Astrocyte (in vitro differentiated cells and primary cell): ENCODE measurements around the gene CELF2. TPM values are rescaled to one million over a fixed set of nuclear protein-coding genes. Genes with fewer than 3 reads are reported as not detected.

Experiments used
- DNase-seq: peaks from one replicate; pipeline ENCODE4 v3.0.0-alpha.2; 2010; ENCODE audit warnings: low read depth
- FAIRE-seq: peaks from 2 replicates; lab custom pipeline; 2011; peaks lifted over from hg19 to GRCh38; lab: Jason Lieb, UNC
- H2AFZ ChIP-seq: 2 replicates; pipeline ENCODE4 v1.6.0; 2012; ENCODE audit warnings: low read depth, low read length, inconsistent platforms
- H3K27ac ChIP-seq: 2 replicates; pipeline ENCODE4 v1.5.1; 2011; ENCODE audit warnings: low read depth, low read length, inconsistent platforms
- H3K27me3 ChIP-seq: 2 replicates; pipeline ENCODE4 v1.6.0; 2011; ENCODE audit warnings: low read length, inconsistent platforms; ENCODE audit not compliant: insufficient read depth
- H3K36me3 ChIP-seq: 2 replicates; pipeline ENCODE4 v1.5.1; 2011; ENCODE audit warnings: low read length, inconsistent platforms; ENCODE audit not compliant: insufficient read depth
- H3K4me1 ChIP-seq: 2 replicates; pipeline ENCODE4 v1.5.1; 2011; ENCODE audit warnings: low read length, inconsistent platforms; ENCODE audit not compliant: insufficient read depth
- H3K4me2 ChIP-seq: 2 replicates; pipeline ENCODE4 v1.6.0; 2012; ENCODE audit warnings: low read length, inconsistent platforms
- H3K4me3 ChIP-seq: 2 replicates; pipeline ENCODE4 v1.5.1; 2011; ENCODE audit warnings: low read depth, mild to moderate bottlenecking, low read length, inconsistent platforms; ENCODE audit not compliant: insufficient read depth
- H3K79me2 ChIP-seq: 2 replicates; pipeline ENCODE4 v1.6.0; 2012; ENCODE audit warnings: mild to moderate bottlenecking, low read length, inconsistent platforms; ENCODE audit not compliant: insufficient read depth
- H3K9ac ChIP-seq: 2 replicates; pipeline ENCODE4 v1.6.0; 2012; ENCODE audit warnings: mild to moderate bottlenecking, low read length, inconsistent platforms
- H3K9me3 ChIP-seq: 2 replicates; pipeline ENCODE4 v1.5.1; 2012; ENCODE audit warnings: low read depth, mild to moderate bottlenecking, low read length, inconsistent platforms; ENCODE audit not compliant: insufficient read depth
- H4K20me1 ChIP-seq: 2 replicates; pipeline ENCODE4 v1.6.0; 2012; ENCODE audit warnings: low read length, inconsistent platforms; ENCODE audit not compliant: insufficient read depth
- H3K27ac Mint-ChIP-seq: one replicate; pipeline ENCODE4 v1.8.0; 2021; ENCODE audit warnings: mild to moderate bottlenecking, mixed read lengths; ENCODE audit not compliant: unreplicated experiment
- H3K27me3 Mint-ChIP-seq: one replicate; pipeline ENCODE4 v1.8.0; 2021; ENCODE audit warnings: low read depth, mixed read lengths; ENCODE audit not compliant: unreplicated experiment
- H3K36me3 Mint-ChIP-seq: one replicate; pipeline ENCODE4 v1.8.0; 2021; ENCODE audit warnings: low read depth, mixed read lengths; ENCODE audit not compliant: unreplicated experiment
- H3K4me1 Mint-ChIP-seq: one replicate; pipeline ENCODE4 v1.8.0; 2021; ENCODE audit warnings: low read depth, mixed read lengths; ENCODE audit not compliant: unreplicated experiment
- H3K4me3 Mint-ChIP-seq: one replicate; pipeline ENCODE4 v1.8.0; 2021; ENCODE audit warnings: mild to moderate bottlenecking, moderate library complexity, mixed read lengths; ENCODE audit not compliant: unreplicated experiment
- H3K9me3 Mint-ChIP-seq: one replicate; pipeline ENCODE4 v1.8.0; 2021; ENCODE audit warnings: mild to moderate bottlenecking, mixed read lengths; ENCODE audit not compliant: unreplicated experiment
- CTCF ChIP-seq: IDR thresholded peaks from 2 replicates; pipeline ENCODE4 v1.5.1; 2011; ENCODE audit warnings: low read depth, mild to moderate bottlenecking, inconsistent platforms, low read length, moderate library complexity; ENCODE audit not compliant: insufficient read depth
- EZH2 ChIP-seq: IDR thresholded peaks from 2 replicates; pipeline ENCODE4 v1.6.1; 2012; ENCODE audit warnings: mild to moderate bottlenecking, low read length, inconsistent platforms; ENCODE audit not compliant: insufficient read depth
- total RNA-seq: library from RNA; stranded (reverse); gene quantifications from 2 replicates; pipeline ENCODE4 v1.2.1, GENCODE V29; 2021

The CELF2 gene
- total RNA-seq, 1 donor from 2014 or later: 76.1 TPM

DNA sequence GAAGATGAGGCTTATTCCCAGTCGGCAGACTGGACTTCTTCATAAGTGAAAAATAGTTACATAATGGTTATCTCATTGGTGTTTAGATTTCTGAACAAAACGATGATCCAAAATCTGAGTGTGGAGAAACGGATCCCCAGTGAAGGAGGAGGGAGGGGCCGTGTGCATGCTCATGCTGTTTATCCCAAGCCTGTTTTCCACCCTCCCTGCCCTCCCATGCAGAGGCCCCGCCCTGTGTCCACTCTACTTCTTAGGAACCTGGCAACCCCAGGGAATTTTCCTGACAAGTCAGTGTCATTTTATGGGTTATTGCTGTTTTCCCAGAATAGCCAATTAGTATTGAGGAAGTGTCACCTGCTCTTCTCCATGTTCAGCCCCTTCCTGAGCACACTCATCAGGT is 174.0 kb downstream of the CELF2 start:
- DNase-seq (no peak), FAIRE-seq (no peak)
- Mint-ChIP-seq H3K4me1 (peaks cover 20% of the 10 kb centered on the region), H3K36me3 (peaks cover 5% of the 10 kb centered on the region), H3K27me3 (no peaks in the 10 kb centered on the region), H3K4me3 (no peak overlapping the region), H3K27ac (no peak overlapping the region), H3K9me3 (no peaks in the 10 kb centered on the region)
- no peaks in the 10 kb centered on the region for H3K36me3 ChIP-seq
- H3K9me3 ChIP-seq: no peaks in the 10 kb centered on the region
- TF ChIP-seq EZH2 (no peak), CTCF (no peak)
- no peak overlapping the region for H3K4me3 ChIP-seq
- H3K9ac ChIP-seq: no peak overlapping the region
- no peak overlapping the region for H3K4me2 ChIP-seq
- no peaks in the 10 kb centered on the region for H3K27me3 ChIP-seq
- H3K27ac ChIP-seq: no peak overlapping the region
- H4K20me1 ChIP-seq: no peaks in the 10 kb centered on the region
- no peaks in the 10 kb centered on the region for H3K4me1 ChIP-seq
- no peak overlapping the region for H2AFZ ChIP-seq
- no peaks in the 10 kb centered on the region for H3K79me2 ChIP-seq

- H3K36me3 Mint-ChIP-seq: peaks cover 8% of the 10 kb centered on the region
Measured at GRCh38 chr10:11192304-11193000, 174.8 kb downstream of the CELF2 start.

More at GRCh38 chr10:11192304-11193000, 174.8 kb downstream of the CELF2 start:
- H3K4me1 Mint-ChIP-seq: peaks cover 26% of the 10 kb centered on the region
- no peaks in the 10 kb centered on the region for H3K36me3 ChIP-seq
- no peaks in the 10 kb centered on the region for H3K4me1 ChIP-seq
- H3K27me3 Mint-ChIP-seq: no peaks in the 10 kb centered on the region
- H3K27me3 ChIP-seq: no peaks in the 10 kb centered on the region
- no peaks in the 10 kb centered on the region for H4K20me1 ChIP-seq
- FAIRE-seq (no peak), DNase-seq (no peak)
- H3K79me2 ChIP-seq: no peaks in the 10 kb centered on the region
- H3K27ac Mint-ChIP-seq: no peak overlapping the region
- H3K4me3 Mint-ChIP-seq: no peak overlapping the region
- H3K4me2 ChIP-seq: no peak overlapping the region
- H3K9me3 Mint-ChIP-seq: no peaks in the 10 kb centered on the region
- no peak overlapping the region for H2AFZ ChIP-seq
- H3K9me3 ChIP-seq: no peaks in the 10 kb centered on the region
- no peak overlapping the region for H3K9ac ChIP-seq
- no peak for TF ChIP-seq EZH2
- no peak for TF ChIP-seq CTCF
- H3K27ac ChIP-seq: no peak overlapping the region
- no peak overlapping the region for H3K4me3 ChIP-seq
